ENCODE measurements around the gene PRKG1. TPM values are rescaled to one million over a fixed set of nuclear protein-coding genes. Genes with fewer than 3 reads are reported as not detected.

The PRKG1 gene
- total and polyA plus RNA-seq, 2 of the 4 experiments (the other 2 are of a cell fraction): 3.5 to 18.3 TPM

DNA sequence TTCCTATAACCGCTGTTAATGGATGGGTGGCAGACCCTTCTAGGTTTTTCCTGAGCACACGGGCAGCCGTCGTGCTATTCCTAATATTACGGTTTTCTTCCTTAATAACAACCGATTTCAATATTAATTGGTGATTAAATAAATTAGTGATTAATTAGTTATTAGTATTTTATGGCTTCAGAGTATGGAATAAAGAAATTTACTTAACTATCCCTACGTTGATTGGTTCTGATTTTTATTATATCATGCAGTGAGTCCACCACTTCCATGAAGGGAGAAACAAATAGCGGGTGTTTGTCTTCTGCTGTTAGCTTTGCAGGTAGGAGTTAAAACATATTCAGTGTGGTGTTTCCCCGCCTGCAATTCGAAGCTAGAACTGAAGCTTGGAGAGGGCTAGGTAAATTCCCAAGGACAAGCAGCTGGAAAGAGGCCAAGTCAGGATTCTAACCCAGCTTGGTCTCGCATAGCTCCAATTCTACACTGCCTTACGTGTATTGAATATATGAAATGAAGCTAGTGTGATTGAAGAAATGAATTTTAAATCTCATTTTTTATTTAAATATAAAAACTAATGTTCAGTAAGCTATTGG lies 626.0 kb downstream of the PRKG1 start (continued):
- TF ChIP-seq, protein P1, sequence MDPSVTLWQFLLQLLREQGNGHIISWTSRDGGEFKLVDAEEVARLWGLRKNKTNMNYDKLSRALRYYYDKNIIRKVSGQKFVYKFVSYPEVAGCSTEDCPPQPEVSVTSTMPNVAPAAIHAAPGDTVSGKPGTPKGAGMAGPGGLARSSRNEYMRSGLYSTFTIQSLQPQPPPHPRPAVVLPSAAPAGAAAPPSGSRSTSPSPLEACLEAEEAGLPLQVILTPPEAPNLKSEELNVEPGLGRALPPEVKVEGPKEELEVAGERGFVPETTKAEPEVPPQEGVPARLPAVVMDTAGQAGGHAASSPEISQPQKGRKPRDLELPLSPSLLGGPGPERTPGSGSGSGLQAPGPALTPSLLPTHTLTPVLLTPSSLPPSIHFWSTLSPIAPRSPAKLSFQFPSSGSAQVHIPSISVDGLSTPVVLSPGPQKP (IDR thresholded peaks at IDR 0.05; ENCODE audit: borderline replicate concordance, low read depth, low read length): no peak

DNA sequence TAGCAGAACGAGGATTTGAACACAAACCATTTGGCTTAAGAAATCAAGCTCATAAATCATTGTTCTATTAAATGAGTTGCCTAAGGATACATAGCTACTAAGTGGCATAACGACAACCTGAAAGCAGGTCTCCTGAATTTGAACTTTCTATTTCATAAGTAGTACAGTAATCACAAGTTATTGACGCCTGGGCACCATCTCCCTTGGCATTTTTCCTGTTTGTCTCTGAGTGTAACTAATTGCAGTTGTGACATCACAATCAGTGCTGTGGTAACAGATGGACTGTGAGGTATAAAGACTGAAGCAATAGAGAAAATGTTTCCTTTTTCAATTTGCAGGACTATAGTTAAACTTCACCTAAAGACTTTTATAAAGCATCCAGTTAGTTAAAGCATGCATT lies 631.5 kb downstream of the PRKG1 start:
- Histone ChIP-seq H3K27ac (ENCODE audit: insufficient read depth, low read length) (no peak overlapping the region), H3K4ac (ENCODE audit: low read depth, low read length) (no peak overlapping the region), H4K91ac (ENCODE audit: insufficient read depth, low read depth, low read length) (no peak overlapping the region), H4K5ac (ENCODE audit: low read depth, low read length) (no peak overlapping the region), H4K8ac (ENCODE audit: low read depth in 2 of 2, low read length in 2 of 2) (no peak overlapping the region), H2BK20ac (ENCODE audit: low read depth, low read length) (no peak overlapping the region), H3K9ac (ENCODE audit: low read depth, low read length) (no peak overlapping the region), H3K36me3 (ENCODE audit: control insufficient read depth, insufficient read depth, low read length) (no peaks in the 10 kb centered on the region), H2BK5ac (ENCODE audit: low read depth, low read length, poor library complexity, severe bottlenecking) (no peak overlapping the region), H2BK15ac (ENCODE audit: low read depth, low read length) (no peak overlapping the region), H3K56ac (ENCODE audit: extremely low read depth, insufficient read depth, low read length) (no peak overlapping the region), H2AFZ (replicated peaks; ENCODE audit: low read length, poor library complexity) (no peak overlapping the region), H4K20me1 (ENCODE audit: insufficient read depth, low read length) (no peaks in the 10 kb centered on the region), H3K9me1 (ENCODE audit: insufficient read depth, low read length) (no peaks in the 10 kb centered on the region), H2AK5ac (ENCODE audit: low read depth, low read length) (no peak overlapping the region), H3K27me3 (ENCODE audit: control insufficient read depth, insufficient read depth, low read length) (no peaks in the 10 kb centered on the region), H3K14ac (replicated peaks; ENCODE audit: low read depth, low read length) (no peak overlapping the region), H3K18ac (ENCODE audit: low read depth, low read length) (no peak overlapping the region), H3K4me1 (ENCODE audit: control insufficient read depth, insufficient read depth, low read length) (no peaks in the 10 kb centered on the region), H3K23ac (ENCODE audit: low read depth, low read length) (no peak overlapping the region), H3K9me3 (ENCODE audit: control insufficient read depth, insufficient read depth, low read length) (no peaks in the 10 kb centered on the region), H2AK9ac (replicated peaks; ENCODE audit: low read depth, low read length, poor library complexity) (no peak overlapping the region), H2BK120ac (ENCODE audit: low read depth, low read length) (no peak overlapping the region), H3K4me3 (ENCODE audit: insufficient read depth, low read depth, low read length) (no peak overlapping the region), H3K4me2 (ENCODE audit: low read depth, low read length) (no peak overlapping the region), H3K79me1 (ENCODE audit: low read depth in 1 of 2, low read length in 2 of 2) (0 out of 4 replicates have a peak, but pooled peaks cover 0 to 3% of the 10 kb centered on the region in 2 experiments)
- 60% methylated on average over 1 of the region's 3 CpGs; no CpG with 5 or more reads in 1 of the 2 experiments for WGBS, 2 experiments (ENCODE audit: extremely low coverage in 2 of 2, insufficient read length in 1 of 2)
- no peak for ATAC-seq (ENCODE audit: low read depth)
- dilution Hi-C loops (cut with HindIII; ENCODE audit: low sequenced_read_pairs, unreplicated experiment): no loop called here
- POLR2A ChIA-PET (ENCODE audit: unreplicated experiment): no interaction called here
- in situ Hi-C loops (cut with MboI; ENCODE audit: low sequenced_read_pairs): no loop called here
- CTCF ChIA-PET: no interaction called here
- no peak for DNase-seq
- TF ChIP-seq CHD1 (IDR thresholded peaks at IDR 0.05; ENCODE audit: low read depth, low read length) (no peak), RFX5 (IDR thresholded peaks at IDR 0.05; ENCODE audit: low read depth, low read length) (no peak), MXI1 (IDR thresholded peaks at IDR 0.05; ENCODE audit: borderline replicate concordance, low read depth, low read length) (no peak), FOS (IDR thresholded peaks at IDR 0.05; ENCODE audit: low read depth, low read length) (no peak), MAZ (IDR thresholded peaks at IDR 0.05; ENCODE audit: borderline replicate concordance, low read depth, low read length) (no peak), RCOR1 (IDR thresholded peaks at IDR 0.05; ENCODE audit: insufficient replicate concordance, low read length) (no peak), CEBPB (IDR thresholded peaks at IDR 0.05; ENCODE audit: low read depth, low read length) (no peak), MAFK (IDR thresholded peaks at IDR 0.05; ENCODE audit: low read depth, low read length) (no peak), POLR2A (IDR thresholded peaks at IDR 0.05; ENCODE audit: low read depth, low read length) (no peak), RAD21 (IDR thresholded peaks at IDR 0.05; ENCODE audit: low read length) (no peak)
- TF ChIP-seq, protein P1 (IDR thresholded peaks at IDR 0.05; ENCODE audit: borderline replicate concordance, low read depth, low read length): no peak
- TF ChIP-seq, protein P2, sequence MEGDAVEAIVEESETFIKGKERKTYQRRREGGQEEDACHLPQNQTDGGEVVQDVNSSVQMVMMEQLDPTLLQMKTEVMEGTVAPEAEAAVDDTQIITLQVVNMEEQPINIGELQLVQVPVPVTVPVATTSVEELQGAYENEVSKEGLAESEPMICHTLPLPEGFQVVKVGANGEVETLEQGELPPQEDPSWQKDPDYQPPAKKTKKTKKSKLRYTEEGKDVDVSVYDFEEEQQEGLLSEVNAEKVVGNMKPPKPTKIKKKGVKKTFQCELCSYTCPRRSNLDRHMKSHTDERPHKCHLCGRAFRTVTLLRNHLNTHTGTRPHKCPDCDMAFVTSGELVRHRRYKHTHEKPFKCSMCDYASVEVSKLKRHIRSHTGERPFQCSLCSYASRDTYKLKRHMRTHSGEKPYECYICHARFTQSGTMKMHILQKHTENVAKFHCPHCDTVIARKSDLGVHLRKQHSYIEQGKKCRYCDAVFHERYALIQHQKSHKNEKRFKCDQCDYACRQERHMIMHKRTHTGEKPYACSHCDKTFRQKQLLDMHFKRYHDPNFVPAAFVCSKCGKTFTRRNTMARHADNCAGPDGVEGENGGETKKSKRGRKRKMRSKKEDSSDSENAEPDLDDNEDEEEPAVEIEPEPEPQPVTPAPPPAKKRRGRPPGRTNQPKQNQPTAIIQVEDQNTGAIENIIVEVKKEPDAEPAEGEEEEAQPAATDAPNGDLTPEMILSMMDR (conservative IDR thresholded peaks at IDR 0.05; ENCODE audit: low read depth, low read length): no peak
- intact Hi-C loops (cut with micrococcal nuclease): no loop called here
- BruUV-seq (replicated peaks): no TSS peak
